Measurements from ENCODE around the gene EEPD1.

Gene EEPD1

DNA sequence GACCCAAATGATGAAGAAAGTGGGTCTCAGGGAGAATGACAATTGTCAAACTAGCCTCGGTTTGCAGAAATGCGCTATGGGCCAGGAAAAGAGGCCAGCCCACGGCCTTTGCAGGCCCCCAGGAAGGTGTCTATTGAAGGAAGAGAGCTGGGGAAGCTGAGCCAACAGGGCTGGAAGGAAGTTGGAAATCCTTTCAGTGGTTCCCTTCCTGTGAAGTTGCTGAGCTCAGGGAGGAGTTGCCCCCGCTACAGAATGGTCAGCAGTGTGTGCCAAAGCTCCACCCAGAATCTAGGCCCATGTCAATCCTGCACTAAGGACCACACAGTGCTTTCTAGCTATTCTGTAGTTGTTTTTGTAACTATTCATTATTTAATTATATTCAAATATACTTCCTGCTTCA, 145.1 kb downstream of the EEPD1 start:
- no peak for DNase-seq
- Mint-ChIP-seq H3K4me3 (no peak overlapping the region), H3K9me3 (no peaks in the 10 kb centered on the region), H3K4me1 (peaks cover 24% of the 10 kb centered on the region), H3K27me3 (ENCODE audit: low read depth, poor library complexity) (no peaks in the 10 kb centered on the region), H3K27ac (no peak overlapping the region), H3K36me3 (ENCODE audit: low read depth) (no peaks in the 10 kb centered on the region)
- TF ChIP-seq, protein P1, sequence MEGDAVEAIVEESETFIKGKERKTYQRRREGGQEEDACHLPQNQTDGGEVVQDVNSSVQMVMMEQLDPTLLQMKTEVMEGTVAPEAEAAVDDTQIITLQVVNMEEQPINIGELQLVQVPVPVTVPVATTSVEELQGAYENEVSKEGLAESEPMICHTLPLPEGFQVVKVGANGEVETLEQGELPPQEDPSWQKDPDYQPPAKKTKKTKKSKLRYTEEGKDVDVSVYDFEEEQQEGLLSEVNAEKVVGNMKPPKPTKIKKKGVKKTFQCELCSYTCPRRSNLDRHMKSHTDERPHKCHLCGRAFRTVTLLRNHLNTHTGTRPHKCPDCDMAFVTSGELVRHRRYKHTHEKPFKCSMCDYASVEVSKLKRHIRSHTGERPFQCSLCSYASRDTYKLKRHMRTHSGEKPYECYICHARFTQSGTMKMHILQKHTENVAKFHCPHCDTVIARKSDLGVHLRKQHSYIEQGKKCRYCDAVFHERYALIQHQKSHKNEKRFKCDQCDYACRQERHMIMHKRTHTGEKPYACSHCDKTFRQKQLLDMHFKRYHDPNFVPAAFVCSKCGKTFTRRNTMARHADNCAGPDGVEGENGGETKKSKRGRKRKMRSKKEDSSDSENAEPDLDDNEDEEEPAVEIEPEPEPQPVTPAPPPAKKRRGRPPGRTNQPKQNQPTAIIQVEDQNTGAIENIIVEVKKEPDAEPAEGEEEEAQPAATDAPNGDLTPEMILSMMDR (IDR thresholded peaks at IDR 0.05) = no peak

- Mint-ChIP-seq H3K9me3 (no peaks in the 10 kb centered on the region), H3K4me1 (peaks cover 36% of the 10 kb centered on the region), H3K4me3 (no peak overlapping the region), H3K27ac (no peak overlapping the region), H3K27me3 (ENCODE audit: low read depth, poor library complexity) (no peaks in the 10 kb centered on the region), H3K36me3 (ENCODE audit: low read depth) (no peaks in the 10 kb centered on the region)
- TF ChIP-seq, protein P1 (IDR thresholded peaks at IDR 0.05) = no peak
- no peak for DNase-seq
Measured at GRCh38 chr7:36299223-36299774, 146.2 kb downstream of the EEPD1 start.

GRCh38 chr7:36299823-36300341, 146.8 kb downstream of the EEPD1 start:
- H3K36me3 Mint-ChIP-seq (ENCODE audit: low read depth) = no peaks in the 10 kb centered on the region

DNA sequence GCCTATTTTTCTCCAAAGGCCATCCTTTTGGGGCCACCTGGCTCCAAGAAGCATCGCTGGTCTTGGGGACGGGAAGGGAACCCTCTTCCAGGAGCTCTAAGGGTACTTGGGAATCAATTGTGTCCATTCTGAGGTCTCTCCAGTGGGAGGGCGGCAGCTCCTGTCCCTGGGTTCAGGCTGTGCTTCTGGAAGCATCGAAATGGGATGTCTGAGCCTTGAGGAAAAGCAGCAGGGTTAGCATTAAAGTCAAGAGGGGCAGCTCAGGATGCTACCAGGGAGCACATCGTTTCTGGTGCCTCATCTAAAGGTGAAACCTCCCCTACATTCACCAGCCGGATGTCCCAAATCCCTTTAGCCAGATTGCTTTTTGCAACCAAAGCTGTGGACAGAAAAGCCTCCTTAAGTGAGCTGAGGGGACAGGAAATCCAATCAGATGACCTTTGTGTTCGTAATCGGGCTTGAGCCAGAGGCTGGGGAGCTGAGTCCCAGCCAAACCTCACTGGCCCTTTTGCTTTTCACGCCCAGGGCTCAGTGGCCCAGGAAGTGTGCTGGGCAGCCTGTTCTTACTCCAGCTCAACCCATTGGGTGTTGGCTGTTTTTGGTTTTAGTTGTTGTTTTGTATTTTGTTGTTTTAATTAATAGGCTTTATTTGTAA, 147.8 kb downstream of the EEPD1 start:
- DNase-seq = no peak
- no peak overlapping the region for H3K27ac Mint-ChIP-seq
- H3K36me3 Mint-ChIP-seq (ENCODE audit: low read depth) = no peaks in the 10 kb centered on the region
- H3K27me3 Mint-ChIP-seq (ENCODE audit: low read depth, poor library complexity) = no peaks in the 10 kb centered on the region
- TF ChIP-seq, protein P1 (IDR thresholded peaks at IDR 0.05) = no peak
- no peaks in the 10 kb centered on the region for H3K9me3 Mint-ChIP-seq
- peaks cover 41% of the 10 kb centered on the region for H3K4me1 Mint-ChIP-seq
- no peak overlapping the region for H3K4me3 Mint-ChIP-seq

More at GRCh38 chr7:36299823-36300341, 146.8 kb downstream of the EEPD1 start:
- DNase-seq = no peak
- Mint-ChIP-seq H3K4me3 (no peak overlapping the region), H3K27me3 (ENCODE audit: low read depth, poor library complexity) (no peaks in the 10 kb centered on the region), H3K4me1 (peaks cover 41% of the 10 kb centered on the region), H3K9me3 (no peaks in the 10 kb centered on the region), H3K27ac (no peak overlapping the region)
- TF ChIP-seq, protein P1 (IDR thresholded peaks at IDR 0.05) = no peak

DNA sequence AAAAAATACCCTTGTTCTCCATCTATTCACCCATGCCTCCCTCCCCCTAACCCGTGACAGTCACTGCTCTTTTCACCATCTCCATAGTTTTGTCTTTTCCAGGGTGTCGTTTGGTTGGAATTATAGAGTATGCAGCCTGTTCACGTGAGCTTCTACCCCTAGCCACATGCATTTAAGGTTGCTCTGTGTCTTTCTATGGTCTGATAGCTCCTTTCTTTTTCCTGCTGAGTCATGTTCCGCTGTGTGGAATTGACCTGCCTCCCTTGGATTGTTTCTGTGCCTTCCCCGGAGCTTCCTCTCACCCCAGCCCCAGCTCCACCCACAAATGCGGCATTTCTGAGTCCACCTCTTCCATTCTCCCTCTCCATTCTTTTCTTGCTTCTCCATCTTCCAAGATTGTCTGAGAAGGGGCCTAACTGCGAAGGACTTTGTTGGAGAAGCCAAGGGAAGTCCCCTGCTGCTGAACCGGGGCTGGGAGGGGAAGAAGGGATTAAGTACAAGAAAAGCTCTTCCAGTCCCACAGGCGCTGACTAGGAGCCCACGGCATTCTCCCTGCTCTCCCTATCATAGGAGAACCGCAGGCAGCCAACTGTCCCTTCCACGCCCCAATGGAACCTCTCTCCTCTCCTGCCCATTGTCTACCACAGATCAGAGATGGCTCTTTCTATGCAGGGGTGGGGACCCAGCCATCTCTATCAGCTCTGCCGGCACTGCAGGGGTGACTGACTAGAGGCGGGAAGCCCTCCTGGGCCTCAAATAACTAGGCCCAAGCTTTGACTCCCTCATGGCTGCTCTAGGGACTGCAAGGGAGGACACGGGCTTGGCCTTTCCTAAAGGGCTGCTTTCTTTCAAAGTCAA, 149.1 kb downstream of the EEPD1 start:
- DNase-seq = no peak
- no peaks in the 10 kb centered on the region for H3K9me3 Mint-ChIP-seq
- no peak overlapping the region for H3K4me3 Mint-ChIP-seq
- TF ChIP-seq, protein P1 (IDR thresholded peaks at IDR 0.05) = no peak
- no peaks in the 10 kb centered on the region for H3K36me3 Mint-ChIP-seq (ENCODE audit: low read depth)
- no peaks in the 10 kb centered on the region for H3K27me3 Mint-ChIP-seq (ENCODE audit: low read depth, poor library complexity)
- H3K4me1 Mint-ChIP-seq = peaks cover 41% of the 10 kb centered on the region
- H3K27ac Mint-ChIP-seq = peak overlapping the region; percentile 74
